ENCODE results near the gene EPN2.

Gene EPN2

GRCh38 chr17:19286751-19287341 is 49.7 kb downstream of the EPN2 start:
- TF ChIP-seq, protein P1, sequence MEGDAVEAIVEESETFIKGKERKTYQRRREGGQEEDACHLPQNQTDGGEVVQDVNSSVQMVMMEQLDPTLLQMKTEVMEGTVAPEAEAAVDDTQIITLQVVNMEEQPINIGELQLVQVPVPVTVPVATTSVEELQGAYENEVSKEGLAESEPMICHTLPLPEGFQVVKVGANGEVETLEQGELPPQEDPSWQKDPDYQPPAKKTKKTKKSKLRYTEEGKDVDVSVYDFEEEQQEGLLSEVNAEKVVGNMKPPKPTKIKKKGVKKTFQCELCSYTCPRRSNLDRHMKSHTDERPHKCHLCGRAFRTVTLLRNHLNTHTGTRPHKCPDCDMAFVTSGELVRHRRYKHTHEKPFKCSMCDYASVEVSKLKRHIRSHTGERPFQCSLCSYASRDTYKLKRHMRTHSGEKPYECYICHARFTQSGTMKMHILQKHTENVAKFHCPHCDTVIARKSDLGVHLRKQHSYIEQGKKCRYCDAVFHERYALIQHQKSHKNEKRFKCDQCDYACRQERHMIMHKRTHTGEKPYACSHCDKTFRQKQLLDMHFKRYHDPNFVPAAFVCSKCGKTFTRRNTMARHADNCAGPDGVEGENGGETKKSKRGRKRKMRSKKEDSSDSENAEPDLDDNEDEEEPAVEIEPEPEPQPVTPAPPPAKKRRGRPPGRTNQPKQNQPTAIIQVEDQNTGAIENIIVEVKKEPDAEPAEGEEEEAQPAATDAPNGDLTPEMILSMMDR (IDR thresholded peaks at IDR 0.05; ENCODE audit: insufficient read depth, low read depth, low read length, missing control alignments): no peak
- DNase-seq (ENCODE audit: low read depth): no peak
- no peak overlapping the region for H3K4me3 ChIP-seq (ENCODE audit: low read length)

GRCh38 chr17:19287651-19288050 is 50.5 kb downstream of the EPN2 start:
- no peak for DNase-seq (ENCODE audit: low read depth)
- H3K4me3 ChIP-seq (ENCODE audit: low read length): no peak overlapping the region
- TF ChIP-seq, protein P1 (IDR thresholded peaks at IDR 0.05; ENCODE audit: insufficient read depth, low read depth, low read length, missing control alignments): no peak

DNA sequence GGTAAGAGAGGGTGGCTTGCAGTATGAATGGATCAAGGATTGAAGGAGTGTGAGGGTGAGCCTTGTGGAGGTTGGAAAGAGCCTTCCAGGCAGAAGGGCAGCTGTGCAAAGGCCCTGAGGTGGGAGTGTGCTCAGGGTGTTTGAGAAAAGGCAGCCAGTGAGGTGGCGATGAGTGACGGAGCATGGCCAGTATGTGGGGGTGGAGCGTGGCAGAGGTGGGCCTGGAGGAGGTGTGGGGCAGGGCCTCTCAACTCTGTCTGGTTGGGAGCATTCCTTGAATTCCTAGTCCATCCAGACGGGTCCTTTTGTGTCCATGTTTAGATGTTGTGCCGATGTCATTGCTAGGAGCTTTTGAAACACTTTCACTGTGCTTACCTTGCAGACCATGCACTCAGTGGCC is 51.3 kb downstream of the EPN2 start:
- H3K4me3 ChIP-seq (ENCODE audit: low read length): no peak overlapping the region
- TF ChIP-seq, protein P1 (IDR thresholded peaks at IDR 0.05; ENCODE audit: insufficient read depth, low read depth, low read length, missing control alignments): no peak
- DNase-seq (ENCODE audit: low read depth): no peak

- H3K4me3 ChIP-seq (ENCODE audit: low read length): no peak overlapping the region
- no peak for DNase-seq (ENCODE audit: low read depth)
- TF ChIP-seq, protein P1 (IDR thresholded peaks at IDR 0.05; ENCODE audit: insufficient read depth, low read depth, low read length, missing control alignments): no peak
Measured at GRCh38 chr17:19290066-19290705, 53.0 kb downstream of the EPN2 start.

- no peak overlapping the region for H3K4me3 ChIP-seq (ENCODE audit: low read length)
- TF ChIP-seq, protein P1 (IDR thresholded peaks at IDR 0.05; ENCODE audit: insufficient read depth, low read depth, low read length, missing control alignments): no peak
Measured at GRCh38 chr17:19291646-19292376, 54.6 kb downstream of the EPN2 start.

GRCh38 chr17:19292377-19292711 is 55.2 kb downstream of the EPN2 start:
- peak; percentile 20 for DNase-seq (ENCODE audit: low read depth)
- TF ChIP-seq, protein P1 (IDR thresholded peaks at IDR 0.05; ENCODE audit: insufficient read depth, low read depth, low read length, missing control alignments): no peak
- no peak overlapping the region for H3K4me3 ChIP-seq (ENCODE audit: low read length)

More at GRCh38 chr17:19291646-19292376, 54.6 kb downstream of the EPN2 start:
- no peak for DNase-seq (ENCODE audit: low read depth)
